Coronary artery (tissue), 2 donors: ENCODE results near the gene XPO5.

Experiments used
- DNase-seq: peaks from one replicate; pipeline ENCODE4 v3.0.0-alpha.2; 2017; ENCODE audit warnings: low spot score
- H3K27ac ChIP-seq, 2 donors: fragments of 200-600 bp; sonication (generic); one replicate each; pipeline ENCODE4 v1.5.1; 2016 to 2019
- H3K4me3 ChIP-seq: fragments of 200-600 bp; sonication (generic); 2 replicates; pipeline ENCODE4 v1.5.1; 2016; ENCODE audit warnings: mild to moderate bottlenecking, moderate library complexity
- TF ChIP-seq, protein P1 (sequence below): fragments of 200-600 bp; sonication (generic); IDR thresholded peaks from one replicate; pipeline ENCODE4 v1.5.1; 2019; ENCODE audit warnings: antibody characterized with exemption

The XPO5 gene

DNA sequence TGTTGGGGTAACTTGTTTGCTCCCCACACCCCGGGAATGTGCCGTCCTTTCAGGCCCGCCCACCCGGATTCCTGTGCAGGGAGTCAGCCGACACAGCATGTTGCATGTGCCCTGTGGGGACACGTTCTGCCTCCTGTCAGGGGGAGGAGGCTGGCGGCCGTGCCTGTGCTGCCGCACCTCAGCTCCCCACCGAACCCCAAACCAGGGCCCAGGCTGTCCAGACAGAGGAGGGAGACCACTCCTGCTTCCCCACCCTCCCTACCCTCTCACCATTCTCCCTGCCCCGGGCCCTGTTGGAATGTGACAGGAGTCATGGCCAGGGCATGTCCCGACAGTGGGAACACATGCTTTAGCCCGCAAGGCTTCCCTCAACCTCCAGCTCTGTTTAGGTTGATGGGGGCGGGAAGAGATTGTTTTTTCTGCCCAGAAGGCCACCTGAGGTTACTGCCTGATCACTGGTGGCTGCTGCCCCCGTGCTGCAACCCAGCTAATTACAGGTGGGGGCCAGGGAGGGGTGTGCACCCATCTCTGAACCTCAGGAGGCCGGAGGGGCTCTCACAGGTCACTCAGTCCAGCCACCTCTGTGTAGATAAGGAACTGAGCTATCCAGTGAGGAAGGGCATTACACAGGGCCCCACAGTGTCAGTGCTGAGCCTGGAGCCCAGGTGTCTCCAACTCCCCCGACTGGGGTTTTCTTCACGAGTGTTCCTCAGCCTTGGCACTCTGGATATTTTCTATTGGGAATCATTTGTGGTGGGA, 79.3 kb downstream of the XPO5 start:
- TF ChIP-seq, protein P1, sequence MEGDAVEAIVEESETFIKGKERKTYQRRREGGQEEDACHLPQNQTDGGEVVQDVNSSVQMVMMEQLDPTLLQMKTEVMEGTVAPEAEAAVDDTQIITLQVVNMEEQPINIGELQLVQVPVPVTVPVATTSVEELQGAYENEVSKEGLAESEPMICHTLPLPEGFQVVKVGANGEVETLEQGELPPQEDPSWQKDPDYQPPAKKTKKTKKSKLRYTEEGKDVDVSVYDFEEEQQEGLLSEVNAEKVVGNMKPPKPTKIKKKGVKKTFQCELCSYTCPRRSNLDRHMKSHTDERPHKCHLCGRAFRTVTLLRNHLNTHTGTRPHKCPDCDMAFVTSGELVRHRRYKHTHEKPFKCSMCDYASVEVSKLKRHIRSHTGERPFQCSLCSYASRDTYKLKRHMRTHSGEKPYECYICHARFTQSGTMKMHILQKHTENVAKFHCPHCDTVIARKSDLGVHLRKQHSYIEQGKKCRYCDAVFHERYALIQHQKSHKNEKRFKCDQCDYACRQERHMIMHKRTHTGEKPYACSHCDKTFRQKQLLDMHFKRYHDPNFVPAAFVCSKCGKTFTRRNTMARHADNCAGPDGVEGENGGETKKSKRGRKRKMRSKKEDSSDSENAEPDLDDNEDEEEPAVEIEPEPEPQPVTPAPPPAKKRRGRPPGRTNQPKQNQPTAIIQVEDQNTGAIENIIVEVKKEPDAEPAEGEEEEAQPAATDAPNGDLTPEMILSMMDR = peak; percentile 29
- peak overlapping the region; percentile 19 for H3K4me3 ChIP-seq
- H3K27ac ChIP-seq = peak overlapping the region in 1 of 2 donors; percentile 26
- no peak for DNase-seq

DNA sequence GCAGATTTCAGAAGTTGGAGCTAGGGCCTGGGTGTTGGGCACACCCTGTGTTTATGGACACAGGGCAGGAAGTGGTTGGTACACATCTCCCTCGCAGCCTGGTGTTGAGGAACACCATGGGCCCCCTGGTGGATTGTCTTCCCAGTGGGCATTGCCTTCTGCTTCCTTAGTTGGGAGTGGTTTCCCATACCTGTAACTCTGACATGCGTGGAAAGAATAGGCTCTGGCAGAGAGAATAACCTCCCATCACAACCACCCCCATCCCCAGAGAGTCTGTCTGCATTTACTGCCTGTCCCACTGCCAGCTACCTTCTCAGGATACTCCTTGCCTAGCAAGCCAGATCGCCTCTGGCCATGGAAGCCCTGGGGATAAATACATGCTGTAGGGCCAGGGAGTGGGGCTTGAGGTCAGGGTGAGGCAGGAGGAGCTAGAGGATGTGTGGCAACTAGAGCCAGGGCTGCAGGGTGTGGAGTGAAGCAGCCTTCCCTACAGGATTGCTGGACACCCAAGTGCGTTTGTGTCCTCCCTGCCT, 80.4 kb downstream of the XPO5 start:
- H3K27ac ChIP-seq = no peak overlapping the region
- TF ChIP-seq, protein P1 = no peak
- DNase-seq = no peak

DNA sequence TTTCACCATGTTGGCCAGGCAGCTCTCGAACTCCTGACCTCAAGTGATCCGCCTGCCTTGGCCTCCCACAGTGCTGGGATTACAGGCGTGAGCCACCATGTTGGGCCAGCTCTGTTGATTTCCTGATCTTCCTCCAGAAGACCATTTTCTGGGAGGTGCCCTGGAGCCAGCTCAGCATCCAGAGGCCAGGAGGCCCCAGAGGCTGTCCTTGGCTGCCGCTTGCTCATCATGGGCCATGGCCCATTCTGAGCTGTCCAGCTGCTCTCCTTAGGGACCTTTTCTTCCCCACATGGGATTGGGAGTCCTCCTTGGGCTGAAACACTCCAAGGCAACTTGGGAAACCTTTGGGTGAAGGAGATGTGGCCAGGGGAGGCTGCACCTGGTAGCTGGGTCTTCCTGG, 81.1 kb downstream of the XPO5 start:
- Histone ChIP-seq H3K4me3 (no peak overlapping the region), H3K27ac (no peak overlapping the region)
- TF ChIP-seq, protein P1 = no peak
- no peak for DNase-seq

More for the DNA sequence above, 80.4 kb downstream of the XPO5 start:
- no peak overlapping the region for H3K4me3 ChIP-seq

DNA sequence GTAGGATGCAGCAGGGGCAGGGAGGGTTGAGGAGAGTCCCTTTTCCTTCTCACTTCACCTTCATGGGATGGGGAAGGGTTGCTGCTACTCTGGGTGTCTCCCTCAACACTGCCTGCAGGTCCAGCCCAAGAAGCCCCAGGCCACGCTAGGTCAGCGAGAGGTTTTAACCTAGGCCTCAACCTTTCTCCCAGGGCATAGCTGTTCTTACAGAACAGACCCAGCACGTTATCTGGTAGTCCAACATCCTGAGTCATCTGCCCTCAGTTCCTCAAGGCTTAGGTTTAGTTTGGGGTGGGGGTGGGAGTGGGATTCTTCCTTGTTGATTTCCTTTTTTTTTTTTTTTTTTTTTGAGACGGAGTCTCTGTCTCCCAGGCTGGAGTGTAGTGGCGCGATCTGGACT, 81.5 kb downstream of the XPO5 start:
- no peak overlapping the region for H3K27ac ChIP-seq
- no peak overlapping the region for H3K4me3 ChIP-seq
- DNase-seq = no peak
- TF ChIP-seq, protein P1 = no peak

DNA sequence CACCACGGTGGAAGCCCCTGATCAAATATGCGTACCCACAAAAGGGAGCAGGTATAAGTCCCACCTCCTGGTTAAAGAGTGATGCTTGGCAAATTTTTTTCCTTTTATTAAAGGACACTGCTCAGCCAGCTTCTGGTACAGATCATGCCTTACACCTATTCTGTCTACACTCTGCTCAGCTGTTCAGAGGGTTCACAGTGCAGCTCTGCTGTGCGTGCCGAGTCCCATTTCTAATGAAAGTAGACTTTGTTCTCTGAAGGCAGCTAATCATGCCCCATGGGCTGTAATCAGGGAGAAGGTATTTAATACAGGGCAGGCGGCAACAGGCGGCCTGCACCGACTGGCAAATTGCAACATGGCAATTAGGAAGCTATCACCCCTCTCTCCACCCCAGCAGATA, 82.0 kb downstream of the XPO5 start:
- no peak overlapping the region for H3K27ac ChIP-seq
- H3K4me3 ChIP-seq = no peak overlapping the region
- TF ChIP-seq, protein P1 = no peak
- DNase-seq = no peak

DNA sequence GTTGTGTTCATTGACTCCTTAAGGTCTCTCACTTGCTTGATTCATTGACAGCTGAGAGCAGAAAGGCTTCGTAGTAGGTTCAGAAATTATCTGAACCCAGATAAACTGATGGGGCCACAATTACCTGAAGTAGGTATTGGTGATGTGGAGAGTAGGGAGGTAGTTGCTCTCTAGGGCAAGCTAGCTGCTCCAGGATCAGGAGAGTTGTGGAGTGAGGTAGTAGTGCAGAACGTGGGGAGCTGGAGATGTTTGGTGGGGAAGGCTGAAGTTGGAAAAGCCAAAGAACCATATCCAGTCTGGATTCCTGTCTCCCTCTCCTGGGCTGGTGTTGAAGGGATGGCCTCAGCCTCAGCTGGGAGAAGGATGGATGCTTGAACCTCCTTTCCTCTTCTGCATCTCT, 82.6 kb downstream of the XPO5 start:
- Histone ChIP-seq H3K4me3 (no peak overlapping the region), H3K27ac (no peak overlapping the region)
- TF ChIP-seq, protein P1 = no peak
- DNase-seq = no peak

DNA sequence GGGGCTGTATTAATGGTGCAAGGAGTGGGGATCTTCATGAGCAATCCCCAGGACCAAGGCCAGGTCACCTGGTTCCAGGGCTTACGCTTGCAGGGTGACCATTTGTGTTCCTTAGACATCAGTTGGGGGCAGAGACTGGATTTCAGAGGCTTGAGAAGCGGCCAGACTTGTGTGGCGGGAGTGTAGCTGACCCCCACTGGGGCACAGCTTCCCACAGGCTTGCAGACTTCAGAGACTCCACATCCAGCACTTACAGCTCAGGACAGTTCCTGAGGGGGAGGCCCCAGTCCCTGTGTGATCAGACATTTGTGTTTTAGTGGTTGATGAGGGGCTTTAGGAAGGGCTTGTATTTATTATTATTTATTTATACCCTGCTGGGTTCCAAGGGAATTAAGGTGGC, 83.2 kb downstream of the XPO5 start:
- TF ChIP-seq, protein P1 = no peak
- Histone ChIP-seq H3K27ac (peak overlapping the region in 1 of 2 donors; percentile 26), H3K4me3 (peak overlapping the region; percentile 33)
- DNase-seq = no peak
